Measurements from ENCODE around the gene NUCB1. TPM values are rescaled to one million over a fixed set of nuclear protein-coding genes. Genes with fewer than 3 reads are reported as not detected.

Gene NUCB1
- total and polyA plus RNA-seq, 9 of the 15 experiments (the other 6 are each of a cell fraction or from before 2014, with no cell fraction given) = 3.1 to 153 (median 71.7) TPM

DNA sequence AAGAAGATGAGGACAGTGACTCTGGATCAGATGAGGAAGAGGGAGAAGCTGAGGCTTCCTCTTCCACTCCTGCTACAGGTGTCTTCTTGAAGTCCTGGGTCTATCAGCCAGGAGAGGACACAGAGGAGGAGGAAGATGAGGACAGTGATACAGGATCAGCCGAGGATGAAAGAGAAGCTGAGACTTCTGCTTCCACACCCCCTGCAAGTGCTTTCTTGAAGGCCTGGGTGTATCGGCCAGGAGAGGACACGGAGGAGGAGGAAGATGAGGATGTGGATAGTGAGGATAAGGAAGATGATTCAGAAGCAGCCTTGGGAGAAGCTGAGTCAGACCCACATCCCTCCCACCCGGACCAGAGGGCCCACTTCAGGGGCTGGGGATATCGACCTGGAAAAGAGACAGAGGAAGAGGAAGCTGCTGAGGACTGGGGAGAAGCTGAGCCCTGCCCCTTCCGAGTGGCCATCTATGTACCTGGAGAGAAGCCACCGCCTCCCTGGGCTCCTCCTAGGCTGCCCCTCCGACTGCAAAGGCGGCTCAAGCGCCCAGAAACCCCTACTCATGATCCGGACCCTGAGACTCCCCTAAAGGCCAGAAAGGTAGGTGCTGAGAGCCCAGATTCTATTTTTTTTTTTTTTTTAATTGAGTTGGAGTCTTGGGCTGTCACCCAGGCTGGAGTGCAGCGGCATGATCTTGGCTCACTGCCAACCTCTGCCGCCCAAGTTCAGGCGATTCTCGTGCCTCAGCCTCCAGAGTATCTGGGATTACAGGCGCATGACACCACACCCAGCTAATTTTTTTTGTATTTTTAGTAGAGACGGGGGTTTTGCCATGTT is 25.6 kb upstream of the NUCB1 start (continued):
- peak; percentile 13; the same call in 1 of the 2 replicates for TF ChIP-seq JUNB (CRISPR knock-in tag; conservative IDR thresholded peaks at IDR 0.05)
- no peak for TF ChIP-seq CBX5 (IDR thresholded peaks at IDR 0.05; ENCODE audit: borderline replicate concordance, low read depth)
- TF ChIP-seq TAF1 (IDR thresholded peaks at IDR 0.05; ENCODE audit: control insufficient read depth, extremely low read depth, insufficient read depth, low read length, severe bottlenecking) = no peak
- TF ChIP-seq SUPT5H (IDR thresholded peaks at IDR 0.05) = peak; percentile 44; the same call in 1 of the 2 replicates
- 0 out of 2 replicates have a peak, but pooled peaks have one; percentile 16 for TF ChIP-seq ZNF740 (CRISPR knock-in tag; IDR thresholded peaks at IDR 0.05)
- TF ChIP-seq ZNF740 (tag; IDR thresholded peaks at IDR 0.05) = no peak
- TF ChIP-seq NFIC (IDR thresholded peaks at IDR 0.05) = peak; percentile 100
- peak; percentile 23 for TF ChIP-seq CCNT2 (IDR thresholded peaks at IDR 0.05; ENCODE audit: borderline replicate concordance, extremely low read depth, insufficient read length, low read depth, low read length)
- 0 out of 2 replicates have a peak, but pooled peaks have one; percentile 17 for TF ChIP-seq ZNF311 (CRISPR knock-in tag; IDR thresholded peaks at IDR 0.05)
- TF ChIP-seq JUND (IDR thresholded peaks at IDR 0.05; ENCODE audit: borderline replicate concordance, low read depth, low read length) = peak; percentile 79
- no peak; the same call in 2 of the 3 replicates for TF ChIP-seq JUND (tag; IDR thresholded peaks at IDR 0.05; ENCODE audit: borderline replicate concordance, low read depth, low read length)
- TF ChIP-seq ZNF121 (CRISPR knock-in tag; conservative IDR thresholded peaks at IDR 0.05) = no peak
- peak; percentile 58; the same call in 1 of the 2 replicates for TF ChIP-seq MTA1 (IDR thresholded peaks at IDR 0.05; ENCODE audit: borderline replicate concordance)
- peak; percentile 42; the same call in 1 of the 2 replicates for TF ChIP-seq NFE2 (IDR thresholded peaks at IDR 0.05; ENCODE audit: low read depth)
- TF ChIP-seq, protein P1, sequence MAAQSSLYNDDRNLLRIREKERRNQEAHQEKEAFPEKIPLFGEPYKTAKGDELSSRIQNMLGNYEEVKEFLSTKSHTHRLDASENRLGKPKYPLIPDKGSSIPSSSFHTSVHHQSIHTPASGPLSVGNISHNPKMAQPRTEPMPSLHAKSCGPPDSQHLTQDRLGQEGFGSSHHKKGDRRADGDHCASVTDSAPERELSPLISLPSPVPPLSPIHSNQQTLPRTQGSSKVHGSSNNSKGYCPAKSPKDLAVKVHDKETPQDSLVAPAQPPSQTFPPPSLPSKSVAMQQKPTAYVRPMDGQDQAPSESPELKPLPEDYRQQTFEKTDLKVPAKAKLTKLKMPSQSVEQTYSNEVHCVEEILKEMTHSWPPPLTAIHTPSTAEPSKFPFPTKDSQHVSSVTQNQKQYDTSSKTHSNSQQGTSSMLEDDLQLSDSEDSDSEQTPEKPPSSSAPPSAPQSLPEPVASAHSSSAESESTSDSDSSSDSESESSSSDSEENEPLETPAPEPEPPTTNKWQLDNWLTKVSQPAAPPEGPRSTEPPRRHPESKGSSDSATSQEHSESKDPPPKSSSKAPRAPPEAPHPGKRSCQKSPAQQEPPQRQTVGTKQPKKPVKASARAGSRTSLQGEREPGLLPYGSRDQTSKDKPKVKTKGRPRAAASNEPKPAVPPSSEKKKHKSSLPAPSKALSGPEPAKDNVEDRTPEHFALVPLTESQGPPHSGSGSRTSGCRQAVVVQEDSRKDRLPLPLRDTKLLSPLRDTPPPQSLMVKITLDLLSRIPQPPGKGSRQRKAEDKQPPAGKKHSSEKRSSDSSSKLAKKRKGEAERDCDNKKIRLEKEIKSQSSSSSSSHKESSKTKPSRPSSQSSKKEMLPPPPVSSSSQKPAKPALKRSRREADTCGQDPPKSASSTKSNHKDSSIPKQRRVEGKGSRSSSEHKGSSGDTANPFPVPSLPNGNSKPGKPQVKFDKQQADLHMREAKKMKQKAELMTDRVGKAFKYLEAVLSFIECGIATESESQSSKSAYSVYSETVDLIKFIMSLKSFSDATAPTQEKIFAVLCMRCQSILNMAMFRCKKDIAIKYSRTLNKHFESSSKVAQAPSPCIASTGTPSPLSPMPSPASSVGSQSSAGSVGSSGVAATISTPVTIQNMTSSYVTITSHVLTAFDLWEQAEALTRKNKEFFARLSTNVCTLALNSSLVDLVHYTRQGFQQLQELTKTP (IDR thresholded peaks at IDR 0.05; ENCODE audit: low read depth in 1 of 2, partially characterized antibody in 2 of 2) = peak in 1 of 2 experiments; percentile 5
- 0 out of 2 replicates have a peak, but pooled peaks have one; percentile 5 for TF ChIP-seq POLR2A (conservative IDR thresholded peaks at IDR 0.05)
- TF ChIP-seq SLC30A9 (CRISPR knock-in tag; IDR thresholded peaks at IDR 0.05) = no peak
- no peak for TF ChIP-seq ZNF449 (CRISPR knock-in tag; IDR thresholded peaks at IDR 0.05)
- TF ChIP-seq HOXB6 (CRISPR knock-in tag; IDR thresholded peaks at IDR 0.05; ENCODE audit: borderline replicate concordance) = no peak
- no peak for TF ChIP-seq ZNF589 (CRISPR knock-in tag; IDR thresholded peaks at IDR 0.05; ENCODE audit: low read depth)
- peak; percentile 75; the same call in 1 of the 2 replicates for TF ChIP-seq MECOM (CRISPR knock-in tag; IDR thresholded peaks at IDR 0.05)
